ENCODE results near the gene TNNI3. TPM values are rescaled to one million over a fixed set of nuclear protein-coding genes. Genes with fewer than 3 reads are reported as not detected.

TNNI3 gene
- total and polyA plus RNA-seq, 9 donors, result 0.62 to 14.4 (median 2.4) TPM; not detected in 2

Small RNAs within 50 kb of the gene (microRNA-seq; reads per million reads assigned to microRNA genes)
- gene MIR7975, result 0 reads per million in 3 donors

Small RNAs within 50 kb of the gene (small RNA-seq; reads per million reads assigned to genes)
- gene MIR7975, result not detected
- not detected for gene RF01210

Other genes with a start within 250 kb of the TNNI3 start
- gene NLRP7, start 210.2 kb downstream of the TNNI3 start, total RNA-seq, result not detected
- under 1 TPM; 0.10 to 0.64 TPM for gene NLRP7, start 210.2 kb downstream of the TNNI3 start, polyA plus RNA-seq
- gene NLRP2, start 191.4 kb downstream of the TNNI3 start, total RNA-seq, result 1 to 10 TPM in 3 of 7 donors, under 1 TPM in 3, not detected in 1; 0.15 to 3.8 (median 1.5) TPM
- 1 to 10 TPM; 1.6 to 4.2 TPM for gene NLRP2, start 191.4 kb downstream of the TNNI3 start, polyA plus RNA-seq
- 1 to 10 TPM in 1 of 7 donors, under 1 TPM in 5, not detected in 1; 0.35 to 1.6 (median 0.57) TPM for gene GP6, start 119.5 kb downstream of the TNNI3 start, total RNA-seq
- gene GP6, start 119.5 kb downstream of the TNNI3 start, polyA plus RNA-seq, result under 1 TPM; 0.16 to 0.20 TPM
- 10 to 100 TPM in 6 of 7 donors, 1 to 10 TPM in 1; 7.8 to 17.3 (median 12.0) TPM for gene RDH13, start 94.6 kb downstream of the TNNI3 start, total RNA-seq
- gene RDH13, start 94.6 kb downstream of the TNNI3 start, polyA plus RNA-seq, result 10 to 100 TPM in 1 of 2 donors, 1 to 10 TPM in 1; 8.3 to 10.1 TPM
- gene EPS8L1, start 81.9 kb downstream of the TNNI3 start, total RNA-seq, result 100 to 1,000 TPM in 1 of 7 donors, 10 to 100 TPM in 2, 1 to 10 TPM in 3, under 1 TPM in 1; 0.88 to 142 (median 9.5) TPM
- gene EPS8L1, start 81.9 kb downstream of the TNNI3 start, polyA plus RNA-seq, result 1 to 10 TPM in 1 of 2 donors, under 1 TPM in 1; 0.87 to 2.8 TPM
- 100 to 1,000 TPM in 4 of 7 donors, 10 to 100 TPM in 3; 45.4 to 152 (median 110) TPM for gene PPP1R12C, start 40.1 kb downstream of the TNNI3 start, total RNA-seq
- gene PPP1R12C, start 40.1 kb downstream of the TNNI3 start, polyA plus RNA-seq, result 100 to 1,000 TPM in 1 of 2 donors, 10 to 100 TPM in 1; 21.4 to 118 TPM
- 1 to 10 TPM in 4 of 7 donors, not detected in 3; 2.0 to 3.6 (median 2.8) TPM for gene TNNT1, start 8.5 kb downstream of the TNNI3 start, total RNA-seq
- 1 to 10 TPM in 1 of 2 donors, not detected in 1; 1.3 TPM for gene TNNT1, start 8.5 kb downstream of the TNNI3 start, polyA plus RNA-seq
- gene DNAAF3, start 8.9 kb upstream of the TNNI3 start, total RNA-seq, result 10 to 100 TPM in 1 of 7 donors, 1 to 10 TPM in 3, under 1 TPM in 1, not detected in 2; 0.48 to 34.8 (median 2.7) TPM
- gene DNAAF3, start 8.9 kb upstream of the TNNI3 start, polyA plus RNA-seq, result under 1 TPM; 0.16 to 0.72 TPM
- 1 to 10 TPM in 1 of 7 donors, under 1 TPM in 3, not detected in 3; 0.08 to 2.3 (median 0.46) TPM for gene SYT5, start 22.6 kb upstream of the TNNI3 start, total RNA-seq
- gene SYT5, start 22.6 kb upstream of the TNNI3 start, polyA plus RNA-seq, result not detected
- 1 to 10 TPM in 5 of 7 donors, under 1 TPM in 2; 0.23 to 4.1 (median 1.2) TPM for gene PTPRH, start 51.8 kb upstream of the TNNI3 start, total RNA-seq
- gene PTPRH, start 51.8 kb upstream of the TNNI3 start, polyA plus RNA-seq, result 1 to 10 TPM in 1 of 2 donors, under 1 TPM in 1; 0.45 to 4.6 TPM
- gene TMEM86B, start 71.0 kb upstream of the TNNI3 start, total RNA-seq, result 1 to 10 TPM; 2.6 to 4.9 (median 3.5) TPM
- gene TMEM86B, start 71.0 kb upstream of the TNNI3 start, polyA plus RNA-seq, result 1 to 10 TPM in 1 of 2 donors, not detected in 1; 3.0 TPM
- gene PPP6R1, start 101.3 kb upstream of the TNNI3 start, total RNA-seq, result 10 to 100 TPM; 14.1 to 52.2 (median 46.3) TPM
- gene PPP6R1, start 101.3 kb upstream of the TNNI3 start, polyA plus RNA-seq, result 10 to 100 TPM; 21.3 to 26.9 TPM
- 10 to 100 TPM; 20.5 to 40.7 (median 31.8) TPM for gene HSPBP1, start 122.4 kb upstream of the TNNI3 start, total RNA-seq
- 10 to 100 TPM in 1 of 2 donors, 1 to 10 TPM in 1; 3.6 to 36.5 TPM for gene HSPBP1, start 122.4 kb upstream of the TNNI3 start, polyA plus RNA-seq
- 10 to 100 TPM in 1 of 7 donors, 1 to 10 TPM in 6; 1.9 to 11.3 (median 4.8) TPM for gene BRSK1, start 126.3 kb upstream of the TNNI3 start, total RNA-seq
- gene BRSK1, start 126.3 kb upstream of the TNNI3 start, polyA plus RNA-seq, result 1 to 10 TPM; 2.3 to 5.0 TPM
- gene TMEM150B, start 167.6 kb upstream of the TNNI3 start, total RNA-seq, result 1 to 10 TPM in 3 of 7 donors, under 1 TPM in 4; 0.36 to 3.9 (median 0.79) TPM
- under 1 TPM; 0.55 to 0.73 TPM for gene TMEM150B, start 167.6 kb upstream of the TNNI3 start, polyA plus RNA-seq
- gene KMT5C, start 182.1 kb upstream of the TNNI3 start, total RNA-seq, result 10 to 100 TPM in 6 of 7 donors, 1 to 10 TPM in 1; 8.1 to 26.2 (median 12.6) TPM
- gene KMT5C, start 182.1 kb upstream of the TNNI3 start, polyA plus RNA-seq, result 10 to 100 TPM in 1 of 2 donors, under 1 TPM in 1; 0.37 to 11.9 TPM
- 1 to 10 TPM in 1 of 7 donors, under 1 TPM in 5, not detected in 1; 0.20 to 1.5 (median 0.46) TPM for gene COX6B2, start 197.0 kb upstream of the TNNI3 start, total RNA-seq
- gene COX6B2, start 197.0 kb upstream of the TNNI3 start, polyA plus RNA-seq, result under 1 TPM in 1 of 2 donors, not detected in 1; 0.10 TPM
- gene GARIN5B, start 205.5 kb upstream of the TNNI3 start, total RNA-seq, result not detected
- not detected for gene GARIN5B, start 205.5 kb upstream of the TNNI3 start, polyA plus RNA-seq
- 1 to 10 TPM in 1 of 7 donors, under 1 TPM in 1, not detected in 5; 0.11 to 1.3 TPM for gene IL11, start 212.7 kb upstream of the TNNI3 start, total RNA-seq
- gene IL11, start 212.7 kb upstream of the TNNI3 start, polyA plus RNA-seq, result under 1 TPM in 1 of 2 donors, not detected in 1; 0.08 TPM
- 10 to 100 TPM in 1 of 7 donors, 1 to 10 TPM in 3, under 1 TPM in 1, not detected in 2; 0.72 to 45.1 (median 2.5) TPM for gene TMEM190, start 219.1 kb upstream of the TNNI3 start, total RNA-seq
- gene TMEM190, start 219.1 kb upstream of the TNNI3 start, polyA plus RNA-seq, result not detected
- 10 to 100 TPM in 1 of 7 donors, 1 to 10 TPM in 5, under 1 TPM in 1; 0.93 to 31.2 (median 2.5) TPM for gene TMEM238, start 226.6 kb upstream of the TNNI3 start, total RNA-seq
- gene TMEM238, start 226.6 kb upstream of the TNNI3 start, polyA plus RNA-seq, result under 1 TPM in 1 of 2 donors, not detected in 1; 0.10 TPM
- gene RPL28, start 228.2 kb upstream of the TNNI3 start, total RNA-seq, result 1,000 to 10,000 TPM in 5 of 7 donors, 100 to 1,000 TPM in 2; 604 to 2,543 (median 2,257) TPM
- gene RPL28, start 228.2 kb upstream of the TNNI3 start, polyA plus RNA-seq, result 1,000 to 10,000 TPM in 1 of 2 donors, 100 to 1,000 TPM in 1; 391 to 2,645 TPM

All from ovary (tissue), 9 donors.